Islet of Langerhans (tissue), 1 donor: ENCODE data around the gene FAM171A1.
"Not testable (repeated sequence)": the region's sequence is repeated elsewhere in the genome, so short reads cannot be mapped to it uniquely, and the experiment has no call there.

Source experiments
- FAIRE-seq: peaks from one replicate; lab custom pipeline; 2011; peaks lifted over from hg19 to GRCh38; lab: Jason Lieb, UNC

FAM171A1 gene

DNA sequence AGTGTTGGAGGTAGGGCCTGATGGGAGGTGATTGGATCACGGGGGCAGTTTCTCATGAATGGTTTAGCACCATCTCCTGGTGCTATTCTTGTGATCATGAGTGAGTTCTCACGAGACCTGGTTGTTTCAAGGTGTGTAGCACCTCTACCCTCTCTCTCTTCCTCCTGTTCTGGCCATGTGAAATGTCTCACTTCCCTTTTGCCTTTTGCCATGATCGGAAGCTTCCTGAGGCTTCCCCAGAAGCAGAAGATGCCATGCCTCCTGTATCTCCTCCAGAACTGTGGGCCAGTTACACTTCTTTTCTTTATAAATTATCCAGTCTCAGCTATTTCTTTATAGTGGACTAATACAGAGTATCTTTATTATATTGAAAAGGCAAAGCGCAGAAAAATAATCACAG, 90.1 kb downstream of the FAM171A1 start:
- FAIRE-seq = no peak

DNA sequence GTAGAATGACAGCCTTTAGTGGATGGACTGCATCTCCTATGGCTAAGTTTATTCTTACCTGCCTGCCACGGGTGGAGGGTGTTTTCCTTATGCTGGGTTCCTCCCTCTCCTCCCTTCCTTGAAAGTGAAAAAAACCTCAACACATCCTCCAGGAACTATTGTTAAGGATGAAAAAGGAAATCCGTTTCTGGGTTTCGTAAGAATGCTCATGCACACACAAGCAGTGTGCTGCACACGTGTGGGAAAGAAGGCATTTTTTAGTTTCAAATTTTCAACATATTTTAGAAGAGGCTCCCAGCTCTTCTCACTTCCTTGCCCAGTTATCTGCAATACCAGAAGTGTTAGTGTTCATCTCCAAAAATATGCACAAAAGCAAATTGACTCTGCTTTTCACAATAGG, 90.6 kb downstream of the FAM171A1 start:
- FAIRE-seq = no peak

- FAIRE-seq = no peak
Observed at GRCh38 chr10:15279236-15279635, 91.9 kb downstream of the FAM171A1 start.

DNA sequence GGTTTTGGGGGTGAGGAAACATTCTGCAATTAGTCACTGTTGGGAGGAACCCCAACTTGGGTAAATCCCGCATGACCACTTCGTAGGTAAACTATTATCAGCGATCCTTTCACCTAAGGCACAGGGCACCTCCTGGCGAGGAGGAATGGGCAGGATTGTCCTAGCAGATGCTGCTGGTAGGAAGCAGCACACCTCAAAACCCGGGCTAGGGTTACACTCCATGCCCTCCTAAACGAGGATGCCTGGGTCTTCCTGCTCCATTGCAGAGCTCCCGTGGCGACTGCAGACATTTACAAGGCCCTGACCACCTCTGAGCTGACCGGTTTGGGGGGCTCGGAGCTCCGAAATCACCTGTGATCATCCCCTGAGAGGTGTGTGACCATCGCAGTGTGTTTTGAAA, 92.3 kb downstream of the FAM171A1 start:
- FAIRE-seq = no peak

DNA sequence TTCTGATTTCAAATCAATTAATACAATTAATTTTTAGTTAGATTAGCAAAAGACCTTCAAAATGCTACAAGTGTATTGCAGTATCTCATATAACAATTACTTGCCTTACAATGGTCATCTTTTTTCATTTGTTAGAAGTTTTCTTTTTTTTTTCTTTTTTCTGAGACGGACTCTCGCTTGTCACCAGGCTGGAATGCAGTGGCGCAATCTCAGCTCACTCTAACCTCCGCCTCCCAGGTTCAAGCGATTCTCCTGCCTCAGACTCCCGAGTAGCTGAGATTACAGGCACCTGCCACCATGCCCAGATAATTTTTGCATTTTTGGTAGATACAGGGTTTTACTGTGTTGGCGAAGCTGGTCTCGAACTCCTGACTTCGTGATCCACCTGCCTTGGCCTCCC, 95.0 kb downstream of the FAM171A1 start:
- not testable (repeated sequence) for FAIRE-seq

GRCh38 chr10:15269838-15270237, 101.3 kb downstream of the FAM171A1 start:
- not testable (repeated sequence) for FAIRE-seq

DNA sequence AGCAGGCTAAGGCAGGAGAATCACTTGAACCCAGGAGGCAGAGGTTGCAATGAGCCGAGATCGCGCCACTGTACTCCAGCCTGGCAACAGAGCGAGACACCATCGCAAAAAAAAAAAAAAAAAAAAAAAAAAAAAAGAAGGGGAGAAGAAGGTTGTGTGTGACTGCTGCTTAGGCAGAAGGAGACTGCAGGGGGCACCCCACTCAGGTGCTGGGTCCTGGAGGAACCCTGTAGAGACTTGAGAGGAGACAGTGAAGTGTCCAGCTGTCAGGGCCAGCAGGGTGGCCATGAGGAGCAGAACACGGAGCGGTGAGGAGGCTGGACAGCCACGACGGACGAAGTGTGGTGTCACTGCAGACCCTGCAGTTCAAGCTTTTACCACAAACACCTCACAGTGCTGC, 103.6 kb downstream of the FAM171A1 start:
- no peak for FAIRE-seq

DNA sequence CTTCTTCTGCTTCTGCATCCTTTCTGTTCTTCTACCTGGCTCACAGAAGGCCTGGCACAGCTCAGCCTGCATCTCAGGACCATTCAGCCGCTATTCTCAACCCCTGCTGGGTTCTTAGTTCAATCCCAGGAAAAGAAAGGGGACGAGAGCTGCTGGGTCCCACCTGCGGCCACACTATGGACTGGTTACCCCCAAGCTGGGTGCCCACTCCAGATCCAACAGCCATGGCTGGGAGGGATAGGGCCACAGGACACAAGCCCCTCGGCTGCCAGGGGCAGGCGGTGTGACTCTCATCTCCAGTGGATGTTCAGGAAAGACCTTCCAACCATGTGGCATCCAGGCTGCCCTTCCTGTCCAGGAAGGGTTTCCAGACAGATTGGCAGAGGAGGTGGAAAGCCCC, 105.0 kb downstream of the FAM171A1 start:
- FAIRE-seq = no peak

- FAIRE-seq = no peak
Observed at GRCh38 chr10:15265558-15265957, 105.5 kb downstream of the FAM171A1 start.

GRCh38 chr10:15265056-15265455, 106.0 kb downstream of the FAM171A1 start:
- FAIRE-seq = no peak

DNA sequence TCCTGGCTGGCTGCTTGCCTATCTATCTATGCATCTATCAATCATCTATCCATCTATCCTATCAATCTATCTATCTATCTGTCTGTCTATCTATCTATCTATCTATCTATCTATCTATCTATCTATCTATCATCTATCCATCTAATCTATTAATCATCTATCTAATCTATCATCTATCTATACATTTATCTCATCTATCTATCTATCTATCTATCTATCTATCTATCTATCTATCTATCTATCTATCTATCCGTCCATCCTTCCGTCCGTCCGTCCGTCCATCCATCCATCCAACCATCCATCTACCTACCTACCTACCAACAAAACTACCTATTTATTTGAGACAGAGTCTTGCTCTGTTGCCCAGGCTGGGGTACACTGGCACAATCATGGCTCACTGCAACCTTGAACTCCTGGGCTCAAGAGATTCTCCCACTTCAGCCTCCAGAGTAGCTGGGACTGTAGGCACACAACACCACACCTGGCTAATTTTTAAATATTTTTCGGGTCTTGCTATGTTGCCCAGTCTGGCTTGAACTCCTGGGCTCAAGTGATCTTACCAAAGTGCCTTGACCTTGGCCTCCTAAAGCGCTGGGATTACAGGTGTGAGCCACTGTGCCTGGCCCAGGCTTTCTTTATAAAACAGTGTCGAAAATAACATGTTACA, 107.3 kb downstream of the FAM171A1 start:
- no peak for FAIRE-seq

- no peak for FAIRE-seq
Observed at GRCh38 chr10:15262036-15262713, 108.9 kb downstream of the FAM171A1 start.

DNA sequence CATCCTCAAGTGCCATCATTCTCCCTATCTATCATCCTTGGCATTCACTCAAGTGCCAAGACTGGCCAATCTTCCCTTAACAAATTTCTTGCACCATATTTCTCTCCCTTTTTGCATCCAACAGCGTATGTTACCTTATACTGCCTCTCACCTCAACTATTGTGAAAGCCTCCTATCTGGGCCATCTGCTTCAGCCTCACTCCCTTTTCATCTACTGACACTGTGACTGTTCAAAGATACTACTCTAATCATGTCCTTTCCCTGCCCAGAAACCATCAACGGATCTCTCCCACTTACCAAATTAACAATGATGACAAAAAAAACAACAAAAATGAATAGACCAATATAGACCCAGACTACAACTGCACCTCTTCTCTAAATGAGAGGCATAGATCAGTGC, 112.0 kb downstream of the FAM171A1 start:
- FAIRE-seq = no peak

DNA sequence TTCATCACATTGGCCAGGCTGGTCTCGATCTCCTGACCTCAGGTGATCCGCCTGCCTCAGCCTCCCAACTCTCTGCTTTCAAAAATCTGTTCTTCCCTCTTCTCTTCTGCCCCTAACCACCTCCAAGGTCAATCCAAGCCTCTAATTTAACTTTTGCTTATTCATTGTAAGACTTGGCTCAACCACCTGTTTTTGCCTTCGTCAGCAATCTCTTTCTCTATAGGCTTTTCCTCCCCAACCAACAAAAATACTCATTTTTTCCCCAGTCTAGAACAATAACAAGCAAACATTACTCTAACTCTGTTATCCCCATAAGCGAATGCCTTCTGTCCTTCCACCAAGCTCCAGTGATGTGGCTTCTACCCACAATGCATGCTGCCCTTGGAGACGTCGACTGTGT, 112.8 kb downstream of the FAM171A1 start:
- no peak for FAIRE-seq

DNA sequence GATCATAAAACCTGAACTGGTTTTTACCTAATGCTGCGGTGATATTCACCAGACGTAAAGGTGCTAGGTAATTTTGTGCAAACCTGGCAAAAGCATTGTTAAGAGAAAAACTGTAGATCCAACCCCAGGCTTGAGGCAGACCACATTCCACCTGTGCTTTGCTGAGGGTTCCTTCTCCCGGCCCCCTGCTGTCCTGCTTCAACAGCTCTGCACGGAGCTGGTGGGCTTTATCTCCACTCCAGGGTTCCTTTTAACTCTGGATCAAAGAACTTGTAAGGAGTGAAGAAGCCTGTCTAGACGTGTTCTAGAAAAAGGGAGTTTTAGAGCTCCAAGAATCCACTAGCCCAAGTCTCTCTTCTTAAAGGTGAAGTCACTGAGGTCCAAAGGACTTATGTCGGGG, 115.1 kb downstream of the FAM171A1 start:
- FAIRE-seq = no peak

GRCh38 chr10:15254808-15255648, 116.1 kb downstream of the FAM171A1 start:
- FAIRE-seq = no peak

DNA sequence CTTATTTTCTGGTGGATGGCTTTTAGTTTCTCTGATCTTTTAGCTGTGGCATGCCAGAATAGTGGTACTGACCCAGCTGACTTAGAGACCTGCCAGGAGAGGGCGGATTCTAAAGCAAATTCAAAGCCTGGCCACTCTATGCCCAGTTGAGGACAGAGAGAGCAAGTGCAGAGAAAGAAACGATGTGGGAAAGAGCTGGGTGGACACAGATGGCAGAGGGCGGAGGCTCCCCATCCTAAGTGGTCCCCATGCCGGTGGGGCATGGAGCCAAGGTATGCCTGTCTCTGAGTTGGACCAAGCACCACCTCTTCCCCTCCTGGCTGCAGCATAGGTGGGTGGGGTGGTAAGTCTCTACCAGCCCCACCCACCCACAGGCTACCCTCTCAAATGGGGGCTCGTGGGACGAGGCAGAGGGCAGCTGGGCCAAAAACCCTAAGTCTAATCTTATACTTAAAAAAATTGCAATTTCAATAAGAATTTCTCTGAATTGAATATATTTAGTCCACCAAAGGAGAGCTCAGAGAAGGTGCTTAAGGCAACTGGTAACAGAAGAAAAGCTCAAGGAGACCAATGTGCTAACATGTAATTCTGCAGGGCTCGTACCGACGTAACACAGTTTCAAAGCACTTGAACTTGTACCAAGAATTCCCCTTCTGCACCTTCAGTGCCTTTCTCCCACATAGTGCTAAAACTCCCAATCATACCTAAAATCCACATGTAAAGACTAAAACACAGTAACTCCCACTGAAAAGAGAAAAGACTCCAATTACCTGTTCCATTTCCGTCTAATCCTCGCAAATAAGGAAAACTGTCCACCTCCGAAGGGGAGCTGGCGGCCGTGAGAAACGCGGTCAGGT, 116.9 kb downstream of the FAM171A1 start:
- FAIRE-seq = no peak

GRCh38 chr10:15252396-15252795, 118.7 kb downstream of the FAM171A1 start:
- FAIRE-seq = no peak

DNA sequence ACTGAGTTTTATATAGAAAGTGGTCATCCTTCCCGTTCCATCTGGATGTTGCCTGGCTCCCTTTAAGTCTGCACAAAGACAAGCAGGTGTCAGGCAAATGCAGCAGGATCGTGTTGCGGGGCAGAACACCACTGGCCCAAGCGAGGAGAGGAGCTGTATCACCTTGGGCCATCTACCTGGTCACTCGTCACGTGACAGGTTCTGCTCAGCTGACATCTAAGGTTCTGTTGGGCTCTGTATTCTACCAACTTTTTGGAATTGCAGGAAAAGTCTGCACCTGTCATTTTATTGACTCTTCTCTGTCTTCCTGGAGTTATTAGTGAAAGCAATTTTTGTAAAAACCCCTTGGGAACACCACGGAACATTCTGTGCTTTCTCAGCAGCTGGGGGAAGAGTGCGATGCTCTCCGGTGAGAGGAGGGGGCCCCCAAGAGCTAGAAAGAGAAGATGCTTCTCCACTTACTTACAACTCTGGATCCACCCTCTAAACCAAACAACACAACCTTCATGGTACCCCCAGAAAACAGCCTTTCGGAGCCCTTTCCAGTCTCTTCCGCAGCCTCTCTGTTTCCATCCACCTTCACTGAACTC, 119.2 kb downstream of the FAM171A1 start:
- no peak for FAIRE-seq

DNA sequence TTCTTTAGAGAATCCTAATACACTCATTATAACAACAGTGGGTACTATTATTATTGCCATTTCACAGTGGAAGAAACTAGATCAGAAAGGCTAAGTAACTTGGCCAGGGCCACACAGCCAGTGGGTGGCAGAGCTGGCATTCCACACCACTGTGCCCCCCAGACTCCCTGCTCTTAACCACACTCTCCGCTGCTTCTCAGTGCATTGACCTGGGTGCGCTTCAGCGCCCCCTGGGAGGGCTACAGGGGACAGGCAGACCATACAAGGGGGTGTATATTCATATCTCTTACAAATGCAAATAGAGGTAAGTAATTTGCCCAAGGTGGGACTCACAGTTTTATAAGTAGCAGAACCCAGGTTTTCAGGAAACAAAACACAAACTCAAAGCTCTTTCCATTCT, 125.6 kb downstream of the FAM171A1 start:
- no peak for FAIRE-seq

DNA sequence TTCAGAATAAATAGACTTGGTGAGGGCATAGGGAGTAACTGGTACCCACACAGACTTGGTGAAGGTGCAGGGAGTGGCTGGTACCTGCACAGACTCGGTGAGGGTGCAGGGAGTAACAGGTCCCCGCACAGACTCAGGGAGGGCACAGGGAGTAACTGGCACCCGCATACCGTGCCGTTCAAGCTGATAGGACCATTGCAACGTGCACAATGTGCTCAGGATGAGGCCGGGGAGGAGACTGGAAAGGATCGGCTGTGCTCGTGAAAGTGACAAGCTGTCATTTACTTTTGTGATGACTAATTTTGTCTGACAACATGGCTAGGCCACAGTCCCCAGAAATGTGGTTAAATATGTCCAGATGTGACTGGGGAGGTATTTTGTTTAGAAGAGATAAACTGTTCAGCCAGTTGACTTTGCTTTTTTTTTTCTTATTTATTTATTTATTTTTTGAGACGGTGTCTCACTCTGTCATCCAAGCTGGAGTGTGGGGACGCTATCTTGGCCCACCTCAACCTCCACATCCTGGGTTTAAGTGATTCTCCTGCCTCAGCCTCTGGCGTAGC, 126.4 kb downstream of the FAM171A1 start:
- FAIRE-seq = no peak
